Measurements from ENCODE around the gene LMTK3. TPM values are rescaled to one million over a fixed set of nuclear protein-coding genes. Genes with fewer than 3 reads are reported as not detected.

LMTK3 gene
- total and polyA plus RNA-seq, 2 donors (not counting 1 experiment from before 2014, with no cell fraction given), result 0.17 TPM; not detected in 1

DNA sequence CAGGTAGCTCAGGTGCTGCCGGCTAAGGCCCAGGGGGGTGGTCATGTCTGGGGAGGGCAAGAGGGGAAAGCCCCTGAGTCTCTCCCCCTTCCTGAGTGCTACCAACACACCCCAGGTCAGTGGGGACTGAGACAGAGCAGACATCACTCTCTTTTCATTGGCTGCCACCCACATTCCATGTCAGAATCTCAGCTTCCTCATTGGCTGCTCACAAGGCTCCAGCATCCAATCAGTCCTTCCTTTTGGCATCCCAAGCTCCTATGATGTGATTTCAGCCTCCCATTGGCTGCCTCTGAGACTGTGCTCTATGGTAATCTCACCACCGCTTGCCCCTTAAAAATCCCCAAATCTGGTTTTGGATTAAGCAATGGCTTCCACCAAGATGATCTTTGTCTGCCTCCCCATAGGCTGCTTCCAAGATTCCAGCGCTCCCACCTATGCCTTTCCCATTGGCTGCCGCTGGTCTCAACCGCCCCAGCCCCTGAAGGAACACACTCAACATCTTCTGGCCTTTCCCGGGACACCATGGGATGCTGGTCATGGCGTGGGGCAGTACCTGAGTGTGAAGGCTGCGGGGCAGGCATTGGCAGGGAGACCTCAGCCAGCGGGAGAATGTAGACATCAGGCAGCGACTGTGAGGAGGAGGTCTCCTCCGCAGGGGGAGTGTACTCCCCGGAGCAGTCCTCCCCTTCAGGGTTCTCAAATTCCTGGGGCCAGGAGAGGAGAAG lies 2.0 kb downstream of the LMTK3 start:
- no peak overlapping the region for H3K4me2 ChIP-seq (ENCODE audit: extremely low read depth, insufficient read depth, low read length)
- TF ChIP-seq CTCF (conservative IDR thresholded peaks at IDR 0.05 in 1 of 2, IDR thresholded peaks at IDR 0.05 in 1 of 2; ENCODE audit: low read depth in 1 of 2, low read length in 2 of 2) (no peak), EZH2 (IDR thresholded peaks at IDR 0.05; ENCODE audit: low read length, missing control alignments) (no peak)

DNA sequence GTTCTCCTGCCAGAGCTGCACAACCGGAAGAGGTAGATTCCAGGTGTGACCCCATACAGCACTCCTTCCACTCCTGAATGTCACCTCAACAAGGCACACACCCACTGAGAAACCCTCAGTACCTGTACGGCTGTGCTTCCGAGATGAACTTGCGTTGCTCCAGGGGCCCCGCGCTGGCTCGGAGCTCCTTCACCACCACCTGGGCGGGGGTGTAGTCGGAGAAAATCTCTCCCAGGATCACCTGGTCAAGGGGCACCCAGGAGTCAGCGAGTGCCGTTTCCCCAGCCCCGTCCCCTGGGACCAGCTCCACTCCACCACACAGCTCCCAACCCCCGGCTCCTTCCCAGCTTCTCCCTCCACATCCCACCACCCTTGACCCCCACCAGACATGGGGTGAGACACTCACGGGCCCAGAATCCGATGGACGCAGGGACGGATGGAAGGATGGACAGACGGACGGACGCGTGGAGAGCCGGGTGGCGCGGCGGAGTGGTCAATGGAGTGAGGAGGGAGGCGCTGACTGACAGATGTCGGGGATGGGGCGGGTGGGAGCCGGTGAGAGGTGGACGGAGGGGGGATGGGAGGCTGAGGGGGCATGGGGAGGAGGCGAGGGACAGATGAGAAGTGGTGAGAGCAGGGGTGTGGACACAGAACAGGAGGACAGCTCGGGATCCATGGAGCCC lies 2.8 kb downstream of the LMTK3 start:
- Histone ChIP-seq H3K36me3 (ENCODE audit: control insufficient read depth, insufficient read depth, low read length) (no peaks in the 10 kb centered on the region), H3K79me2 (ENCODE audit: control insufficient read depth, insufficient read depth, low read length) (no peaks in the 10 kb centered on the region), H4K20me1 (ENCODE audit: control insufficient read depth, extremely low read depth, insufficient read depth, low read length) (no peaks in the 10 kb centered on the region), H2AFZ (ENCODE audit: low read length) (no peak overlapping the region), H3K4me2 (ENCODE audit: extremely low read depth, insufficient read depth, low read length) (no peak overlapping the region), H3K27ac (ENCODE audit: insufficient read depth, low read length) (no peak overlapping the region), H3K27me3 (ENCODE audit: control insufficient read depth, insufficient read depth, low read length) (peaks cover 19% of the 10 kb centered on the region), H3K9ac (ENCODE audit: insufficient read depth, low read length) (no peak overlapping the region), H3K9me3 (ENCODE audit: control insufficient read depth, insufficient read depth, low read depth, low read length) (no peaks in the 10 kb centered on the region), H3K4me1 (ENCODE audit: control insufficient read depth, extremely low read depth, insufficient read depth, low read length) (peaks cover 2% of the 10 kb centered on the region), H3K4me3 (replicated peaks in 1 of 4; ENCODE audit: control extremely low read depth in 1 of 4, insufficient read depth in 1 of 4, low read depth in 3 of 4, low read length in 4 of 4) (no peak overlapping the region)
- no peak for TF ChIP-seq CTCF (conservative IDR thresholded peaks at IDR 0.05 in 1 of 2, IDR thresholded peaks at IDR 0.05 in 1 of 2; ENCODE audit: low read depth in 1 of 2, low read length in 2 of 2)
- TF ChIP-seq EZH2 (IDR thresholded peaks at IDR 0.05; ENCODE audit: low read length, missing control alignments), result no peak
- DNase-seq (ENCODE audit: low read depth in 2 of 2), result no peak

More for the DNA sequence above, 2.0 kb downstream of the LMTK3 start:
- Histone ChIP-seq H3K79me2 (ENCODE audit: control insufficient read depth, insufficient read depth, low read length) (no peaks in the 10 kb centered on the region), H4K20me1 (ENCODE audit: control insufficient read depth, extremely low read depth, insufficient read depth, low read length) (no peaks in the 10 kb centered on the region), H3K4me3 (replicated peaks in 1 of 4; ENCODE audit: control extremely low read depth in 1 of 4, insufficient read depth in 1 of 4, low read depth in 3 of 4, low read length in 4 of 4) (no peak overlapping the region), H3K9ac (ENCODE audit: insufficient read depth, low read length) (no peak overlapping the region), H3K27me3 (ENCODE audit: control insufficient read depth, insufficient read depth, low read length) (peaks cover 19% of the 10 kb centered on the region), H3K36me3 (ENCODE audit: control insufficient read depth, insufficient read depth, low read length) (no peaks in the 10 kb centered on the region), H2AFZ (ENCODE audit: low read length) (no peak overlapping the region), H3K9me3 (ENCODE audit: control insufficient read depth, insufficient read depth, low read depth, low read length) (no peaks in the 10 kb centered on the region), H3K4me1 (ENCODE audit: control insufficient read depth, extremely low read depth, insufficient read depth, low read length) (peaks cover 2% of the 10 kb centered on the region), H3K27ac (ENCODE audit: insufficient read depth, low read length) (no peak overlapping the region)
- DNase-seq (ENCODE audit: low read depth in 2 of 2), result no peak

DNA sequence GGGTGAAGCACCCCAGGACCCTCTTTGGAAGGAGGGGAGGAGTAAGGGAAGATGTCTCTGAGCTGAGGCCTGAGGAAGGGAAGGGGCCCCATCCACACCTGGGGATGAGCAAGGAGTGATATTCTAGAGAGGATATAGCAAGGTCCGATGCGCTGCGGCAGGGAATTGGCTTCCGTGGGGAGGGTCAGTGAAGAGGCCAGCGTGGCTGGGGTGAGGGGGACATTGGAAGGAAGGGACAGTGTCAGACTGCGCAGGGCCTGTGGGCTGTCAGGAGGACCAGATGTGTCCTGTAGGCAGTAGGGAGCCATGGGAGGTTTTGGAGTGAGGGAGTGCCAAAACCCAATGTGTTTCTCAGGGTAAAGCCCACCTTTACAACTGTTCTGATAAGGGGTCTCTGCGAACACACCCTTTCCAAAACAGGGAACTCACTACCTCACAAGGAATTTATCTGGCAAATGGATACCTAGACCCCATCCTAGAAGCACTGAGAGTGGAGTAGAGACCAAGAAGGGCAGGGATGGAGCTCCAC lies 3.7 kb downstream of the LMTK3 start:
- no peak for TF ChIP-seq CTCF (conservative IDR thresholded peaks at IDR 0.05 in 1 of 2, IDR thresholded peaks at IDR 0.05 in 1 of 2; ENCODE audit: low read depth in 1 of 2, low read length in 2 of 2)
- no peak for TF ChIP-seq EZH2 (IDR thresholded peaks at IDR 0.05; ENCODE audit: low read length, missing control alignments)
- H4K20me1 ChIP-seq (ENCODE audit: control insufficient read depth, extremely low read depth, insufficient read depth, low read length), result no peaks in the 10 kb centered on the region
- no peak for DNase-seq (ENCODE audit: low read depth in 2 of 2)

More for the DNA sequence above, 3.7 kb downstream of the LMTK3 start:
- H3K36me3 ChIP-seq (ENCODE audit: control insufficient read depth, insufficient read depth, low read length), result no peaks in the 10 kb centered on the region
- no peak overlapping the region for H2AFZ ChIP-seq (ENCODE audit: low read length)
- no peaks in the 10 kb centered on the region for H3K9me3 ChIP-seq (ENCODE audit: control insufficient read depth, insufficient read depth, low read depth, low read length)
- no peak overlapping the region for H3K4me3 ChIP-seq (replicated peaks in 1 of 4; ENCODE audit: control extremely low read depth in 1 of 4, insufficient read depth in 1 of 4, low read depth in 3 of 4, low read length in 4 of 4)
- no peaks in the 10 kb centered on the region for H3K79me2 ChIP-seq (ENCODE audit: control insufficient read depth, insufficient read depth, low read length)
- peaks cover 14% of the 10 kb centered on the region for H3K27me3 ChIP-seq (ENCODE audit: control insufficient read depth, insufficient read depth, low read length)
- no peak overlapping the region for H3K27ac ChIP-seq (ENCODE audit: insufficient read depth, low read length)
- H3K4me1 ChIP-seq (ENCODE audit: control insufficient read depth, extremely low read depth, insufficient read depth, low read length), result no peaks in the 10 kb centered on the region
- no peak overlapping the region for H3K9ac ChIP-seq (ENCODE audit: insufficient read depth, low read length)
- no peak overlapping the region for H3K4me2 ChIP-seq (ENCODE audit: extremely low read depth, insufficient read depth, low read length)
